Endothelial cell of umbilical vein (primary cell): ENCODE results near the gene EVI5. TPM values are rescaled to one million over a fixed set of nuclear protein-coding genes. Genes with fewer than 3 reads are reported as not detected.

Source experiments
- BruUV-seq: library from RNA; stranded (reverse); fragments of 400-500 nt; replicated peaks from 2 replicates; lab custom pipeline; 2021; lab: Mats Ljungman, UMichigan
- CTCF ChIA-PET: fragments of 300-600, 350-600 bp; sonication (Branson Sonifier 250); formaldehyde crosslinking; loops from one replicate; lab custom pipeline; 2021; ENCODE audit warnings: antibody characterized with exemption, inconsistent platforms; lab: Charles Lee
- POLR2A ChIA-PET: fragments of 300-600, 350-600 bp; sonication (Branson Sonifier 250); formaldehyde crosslinking; loops from one replicate; lab custom pipeline; 2021; ENCODE audit warnings: antibody characterized with exemption, inconsistent platforms; lab: Charles Lee
- DNase-seq: peaks from one replicate; pipeline ENCODE4 v3.0.0-alpha.2; 2011; ENCODE audit warnings: low read depth, low spot score
- FAIRE-seq: peaks from 2 replicates; lab custom pipeline; 2011; peaks lifted over from hg19 to GRCh38; lab: Jason Lieb, UNC
- H2AFZ ChIP-seq: 2 replicates; pipeline ENCODE4 v1.6.0; 2012; ENCODE audit warnings: low read depth, low read length, control low read depth, inconsistent platforms
- H3K27ac ChIP-seq: 2 replicates; pipeline ENCODE4 v1.5.1; 2011; ENCODE audit warnings: low read depth, mild to moderate bottlenecking, control low read depth, low read length, moderate library complexity; ENCODE audit not compliant: insufficient read depth
- H3K27me3 ChIP-seq, 2 experiments: 2 replicates each; pipeline versions ENCODE4 v1.6.0 to v1.6.1; 2011; ENCODE audit warnings: low read length in 2 of 2, mixed read lengths in 1 of 2; ENCODE audit not compliant: control insufficient read depth in 2 of 2, insufficient read depth in 2 of 2
- H3K36me3 ChIP-seq, 2 experiments: 2 replicates in 1 of 2; 3 replicates in 1 of 2; pipeline ENCODE4 v1.5.1; 2011; ENCODE audit warnings: low read length in 2 of 2, mild to moderate bottlenecking in 1 of 2, moderate library complexity in 1 of 2; ENCODE audit not compliant: control insufficient read depth in 2 of 2, insufficient read depth in 2 of 2; ENCODE audit errors: extremely low read depth in 1 of 2
- H3K4me1 ChIP-seq: 3 replicates; pipeline ENCODE4 v1.5.1; 2011; ENCODE audit warnings: mild to moderate bottlenecking, low read length; ENCODE audit not compliant: control insufficient read depth, insufficient read depth; ENCODE audit errors: extremely low read depth
- H3K4me2 ChIP-seq: 2 replicates; pipeline ENCODE4 v1.6.1; 2011; ENCODE audit warnings: low read length, control low read depth, mixed read lengths; ENCODE audit not compliant: insufficient read depth
- H3K4me3 ChIP-seq, 3 experiments: fragments of 200-600 bp in 1 of 3; sonication (generic), shearing (Covaris generic) in 1 of 3; replicated peaks in 1 of 3; 2 replicates each; pipeline ENCODE4 v1.5.1; 2011 to 2016; ENCODE audit warnings: control low read depth in 3 of 3, low read length in 3 of 3, mild to moderate bottlenecking in 2 of 3, inconsistent platforms in 1 of 3, low read depth in 1 of 3, moderate library complexity in 1 of 3; ENCODE audit not compliant: insufficient read depth in 1 of 3
- H3K79me2 ChIP-seq: 2 replicates; pipeline ENCODE4 v1.6.0; 2012; ENCODE audit warnings: low read length, inconsistent platforms; ENCODE audit not compliant: control insufficient read depth, insufficient read depth
- H3K9ac ChIP-seq: replicated peaks from 2 replicates; pipeline ENCODE3; 2011; ENCODE audit warnings: low read length, control low read depth; ENCODE audit not compliant: insufficient read depth; ENCODE audit errors: extremely low read depth
- H3K9me1 ChIP-seq: replicated peaks from 3 replicates; pipeline ENCODE4 v1.6.0; 2011; ENCODE audit warnings: mild to moderate bottlenecking, low read length; ENCODE audit not compliant: control insufficient read depth, insufficient read depth; ENCODE audit errors: extremely low read depth
- H3K9me3 ChIP-seq: replicated peaks from 2 replicates; pipeline ENCODE4 v1.5.1; 2012; ENCODE audit warnings: low read length, inconsistent platforms; ENCODE audit not compliant: control insufficient read depth, insufficient read depth
- H4K20me1 ChIP-seq: replicated peaks from 2 replicates; pipeline ENCODE3; 2011; ENCODE audit warnings: mild to moderate bottlenecking, low read length; ENCODE audit not compliant: control insufficient read depth, insufficient read depth; ENCODE audit errors: extremely low read depth
- EZH2 ChIP-seq: IDR thresholded peaks from 2 replicates; pipeline ENCODE4 v1.6.1; 2012; ENCODE audit warnings: borderline replicate concordance, low read depth, mild to moderate bottlenecking, moderate library complexity, low read length, inconsistent platforms; ENCODE audit not compliant: severe bottlenecking
- FOS ChIP-seq: IDR thresholded peaks from 2 replicates; pipeline ENCODE4 v1.6.1; 2011; ENCODE audit warnings: mild to moderate bottlenecking, low read length, moderate library complexity, borderline replicate concordance; ENCODE audit not compliant: insufficient read depth
- GATA2 ChIP-seq: IDR thresholded peaks from 2 replicates; pipeline ENCODE4 v1.7.0; 2011; ENCODE audit warnings: low read depth, mild to moderate bottlenecking, moderate library complexity, mixed read lengths, low read length; ENCODE audit not compliant: insufficient read length, insufficient read depth
- JUN ChIP-seq: IDR thresholded peaks from 2 replicates; pipeline ENCODE4 v1.6.1; 2011; ENCODE audit warnings: borderline replicate concordance, low read depth; ENCODE audit not compliant: insufficient read length, insufficient read depth
- MYC ChIP-seq: IDR thresholded peaks from one replicate; pipeline ENCODE4 v1.6.1; 2011; ENCODE audit warnings: mild to moderate bottlenecking, low read depth, low read length
- POLR2A ChIP-seq: IDR thresholded peaks from 2 replicates; pipeline ENCODE4 v1.6.1; 2012; ENCODE audit warnings: low read depth, mild to moderate bottlenecking, control low read depth, low read length
- POLR2AphosphoS5 ChIP-seq: IDR thresholded peaks from 2 replicates; pipeline ENCODE4 v1.6.1; 2012; ENCODE audit warnings: low read depth, mild to moderate bottlenecking, control low read depth, low read length, moderate library complexity; ENCODE audit not compliant: insufficient read depth
- dilution Hi-C: fragments of 300-500 bp; cut with MboI; formaldehyde crosslinking; loops from one replicate; pipeline ENCODE4 v1.15.0; 2019; ENCODE audit warnings: low sequenced_read_pairs; ENCODE audit not compliant: extremely low pct_ligation_motif_present
- intact Hi-C: fragments of 100-400 bp; cut with micrococcal nuclease; formaldehyde crosslinking; loops from one replicate; pipeline ENCODE4 v1.10.0; 2022
- polyA plus RNA-seq, 4 experiments: library from polyadenylated mRNA; depleted of rRNA in 3 of 4; stranded (reverse) in 3 of 4; unstranded in 1 of 4; fragments of >200 nt; gene quantifications; 2 replicates each; pipeline versions ENCODE4 v1.2.1 to v1.2.3, GENCODE V29; 2011 to 2012; ENCODE audit warnings: missing spikeins in 1 of 4
- total RNA-seq: library from RNA; stranded (reverse); gene quantifications from 2 replicates; pipeline ENCODE4 v1.2.3, GENCODE V29; 2021
- TF ChIP-seq, protein P1 (sequence below): IDR thresholded peaks from 2 replicates; pipeline ENCODE4 v1.6.1; 2011; ENCODE audit not compliant: insufficient read depth, insufficient read length
- TF ChIP-seq, protein P2 (sequence below), 2 donors: IDR thresholded peaks; 1 replicate in 1 of 2; 2 replicates in 1 of 2; pipeline ENCODE4 v1.5.1; 2011; ENCODE audit warnings: low read length in 2 of 2, mild to moderate bottlenecking in 2 of 2, moderate library complexity in 2 of 2, control low read depth in 1 of 2, inconsistent platforms in 1 of 2, low read depth in 1 of 2; ENCODE audit not compliant: insufficient read depth in 1 of 2; ENCODE audit errors: extremely low read depth in 1 of 2

Gene EVI5
- total and polyA plus RNA-seq, 2 donors (not counting 3 experiments of a cell fraction or from before 2014, with no cell fraction given): 5.0 to 26.2 TPM

DNA sequence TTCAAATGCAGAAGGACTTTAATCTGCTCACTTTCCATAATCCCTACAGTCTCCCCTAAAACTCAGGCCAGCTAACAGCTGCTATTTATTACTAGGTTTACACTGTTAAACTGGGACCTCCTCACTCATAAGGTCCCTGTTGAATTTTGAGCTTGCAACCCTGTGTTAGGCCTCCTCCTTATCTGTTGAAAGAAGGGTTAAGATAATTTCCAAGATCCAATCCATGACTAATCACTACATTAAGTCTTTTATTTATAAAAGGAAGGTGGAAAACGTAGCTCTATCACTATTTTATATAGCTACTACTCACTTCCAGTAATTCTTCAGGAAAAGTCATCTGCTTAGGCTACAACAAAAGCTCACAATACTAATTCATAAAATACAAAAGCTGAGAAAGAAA is 79.5 kb downstream of the EVI5 start:
- TF ChIP-seq, protein P1, sequence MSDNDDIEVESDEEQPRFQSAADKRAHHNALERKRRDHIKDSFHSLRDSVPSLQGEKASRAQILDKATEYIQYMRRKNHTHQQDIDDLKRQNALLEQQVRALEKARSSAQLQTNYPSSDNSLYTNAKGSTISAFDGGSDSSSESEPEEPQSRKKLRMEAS: no peak
- no peak for TF ChIP-seq MYC
- TF ChIP-seq POLR2AphosphoS5: no peak
- TF ChIP-seq, protein P2, sequence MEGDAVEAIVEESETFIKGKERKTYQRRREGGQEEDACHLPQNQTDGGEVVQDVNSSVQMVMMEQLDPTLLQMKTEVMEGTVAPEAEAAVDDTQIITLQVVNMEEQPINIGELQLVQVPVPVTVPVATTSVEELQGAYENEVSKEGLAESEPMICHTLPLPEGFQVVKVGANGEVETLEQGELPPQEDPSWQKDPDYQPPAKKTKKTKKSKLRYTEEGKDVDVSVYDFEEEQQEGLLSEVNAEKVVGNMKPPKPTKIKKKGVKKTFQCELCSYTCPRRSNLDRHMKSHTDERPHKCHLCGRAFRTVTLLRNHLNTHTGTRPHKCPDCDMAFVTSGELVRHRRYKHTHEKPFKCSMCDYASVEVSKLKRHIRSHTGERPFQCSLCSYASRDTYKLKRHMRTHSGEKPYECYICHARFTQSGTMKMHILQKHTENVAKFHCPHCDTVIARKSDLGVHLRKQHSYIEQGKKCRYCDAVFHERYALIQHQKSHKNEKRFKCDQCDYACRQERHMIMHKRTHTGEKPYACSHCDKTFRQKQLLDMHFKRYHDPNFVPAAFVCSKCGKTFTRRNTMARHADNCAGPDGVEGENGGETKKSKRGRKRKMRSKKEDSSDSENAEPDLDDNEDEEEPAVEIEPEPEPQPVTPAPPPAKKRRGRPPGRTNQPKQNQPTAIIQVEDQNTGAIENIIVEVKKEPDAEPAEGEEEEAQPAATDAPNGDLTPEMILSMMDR (IDR thresholded peaks at IDR 0.05; ENCODE audit: extremely low read depth in 1 of 2, insufficient read depth in 1 of 2, low read depth in 1 of 2, low read length in 2 of 2): no peak
- TF ChIP-seq FOS: peak; percentile 60
- TF ChIP-seq POLR2A: no peak
- TF ChIP-seq JUN: peak; percentile 52
- no peak for TF ChIP-seq EZH2
- peak; percentile 75 for TF ChIP-seq GATA2
- intact Hi-C loops (no loop called here), dilution Hi-C loops (no loop called here)
- Histone ChIP-seq H3K79me2 (no peaks in the 10 kb centered on the region), H3K4me1 (peaks cover 18% of the 10 kb centered on the region), H3K27ac (peak overlapping the region; percentile 41), H3K27me3 (no peaks in the 10 kb centered on the region), H3K9ac (peak overlapping the region; percentile 16), H3K4me3 (peak overlapping the region in 1 of 3 experiments; percentile 45), H2AFZ (no peak overlapping the region), H3K4me2 (peak overlapping the region; percentile 75), H3K9me1 (peaks cover 2% of the 10 kb centered on the region), H3K36me3 (no peaks in the 10 kb centered on the region), H4K20me1 (no peaks in the 10 kb centered on the region), H3K9me3 (no peaks in the 10 kb centered on the region)
- DNase-seq: peak; percentile 84
- ChIA-PET POLR2A (interaction anchor here (0.5 to 1.1 kb wide), 2 partner anchors 127 to 548 kb away, joined by 3 to 4 read pairs; partner anchors contain the start of gene RPL5), CTCF (interaction anchor here (0.8 to 2.0 kb wide), 13 partner anchors 13 to 708 kb away, joined by 3 to 13 read pairs (median 4); partner anchors contain the start of gene RPL5)
- no peak for FAIRE-seq
- no TSS peak for BruUV-seq
